GM12875 (cell line): ENCODE data around the gene DR1.

Experiments
- H3K4me3 ChIP-seq: one replicate; pipeline ENCODE4 v1.5.1; 2011; ENCODE audit warnings: low read depth, low read length, control low read depth
- TF ChIP-seq, protein P1 (sequence below): IDR thresholded peaks from 2 replicates; pipeline ENCODE4 v1.5.1; 2011; ENCODE audit warnings: low read depth, mild to moderate bottlenecking, control low read depth, inconsistent platforms, low read length, moderate library complexity, borderline replicate concordance; ENCODE audit not compliant: insufficient read depth

DR1 gene

DNA sequence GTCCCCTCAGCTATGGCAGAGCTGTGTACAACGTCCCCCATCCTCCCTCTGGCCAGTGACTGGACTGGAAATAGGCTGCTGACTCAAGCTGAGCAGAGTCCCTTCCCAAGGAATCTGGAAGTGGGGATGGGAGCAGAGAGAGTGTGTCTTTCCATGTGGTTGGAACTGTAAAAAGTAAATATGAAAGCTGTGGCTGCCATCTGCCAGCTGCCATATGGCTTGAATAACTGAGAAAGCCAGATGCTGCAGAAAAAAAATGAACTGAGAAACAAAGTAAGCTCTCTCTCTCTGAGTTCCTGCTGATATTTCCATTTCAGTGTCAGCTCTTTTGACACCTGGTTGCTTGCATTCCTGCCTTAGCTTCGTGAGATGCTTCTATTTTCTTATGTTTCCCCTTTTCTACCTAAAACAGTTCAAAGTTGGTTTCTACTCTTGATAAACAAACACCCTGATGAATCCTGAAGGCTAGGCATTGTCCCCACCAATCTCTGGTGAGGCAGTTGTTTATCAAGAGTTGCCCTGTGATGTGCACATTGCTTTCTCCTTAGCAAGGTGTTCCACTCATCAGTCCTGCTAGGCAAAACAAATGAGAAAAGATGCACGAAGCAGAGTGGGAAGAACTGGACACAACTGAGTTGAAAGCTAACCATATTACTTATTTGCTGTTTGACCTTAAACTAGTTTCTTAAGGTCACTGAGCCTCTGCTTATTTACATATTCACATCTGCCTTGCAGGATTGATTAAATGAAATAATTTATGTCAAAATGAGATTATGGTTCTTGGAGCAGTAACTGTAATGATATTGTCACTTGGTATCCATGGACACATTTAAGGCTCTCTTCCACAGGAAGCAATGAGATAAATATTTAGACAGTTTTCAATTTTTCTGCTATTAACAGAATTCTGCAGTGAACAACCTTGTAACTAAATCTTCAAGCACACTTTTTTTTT, 16.6 kb upstream of the DR1 start:
- H3K4me3 ChIP-seq = no peak overlapping the region
- TF ChIP-seq, protein P1, sequence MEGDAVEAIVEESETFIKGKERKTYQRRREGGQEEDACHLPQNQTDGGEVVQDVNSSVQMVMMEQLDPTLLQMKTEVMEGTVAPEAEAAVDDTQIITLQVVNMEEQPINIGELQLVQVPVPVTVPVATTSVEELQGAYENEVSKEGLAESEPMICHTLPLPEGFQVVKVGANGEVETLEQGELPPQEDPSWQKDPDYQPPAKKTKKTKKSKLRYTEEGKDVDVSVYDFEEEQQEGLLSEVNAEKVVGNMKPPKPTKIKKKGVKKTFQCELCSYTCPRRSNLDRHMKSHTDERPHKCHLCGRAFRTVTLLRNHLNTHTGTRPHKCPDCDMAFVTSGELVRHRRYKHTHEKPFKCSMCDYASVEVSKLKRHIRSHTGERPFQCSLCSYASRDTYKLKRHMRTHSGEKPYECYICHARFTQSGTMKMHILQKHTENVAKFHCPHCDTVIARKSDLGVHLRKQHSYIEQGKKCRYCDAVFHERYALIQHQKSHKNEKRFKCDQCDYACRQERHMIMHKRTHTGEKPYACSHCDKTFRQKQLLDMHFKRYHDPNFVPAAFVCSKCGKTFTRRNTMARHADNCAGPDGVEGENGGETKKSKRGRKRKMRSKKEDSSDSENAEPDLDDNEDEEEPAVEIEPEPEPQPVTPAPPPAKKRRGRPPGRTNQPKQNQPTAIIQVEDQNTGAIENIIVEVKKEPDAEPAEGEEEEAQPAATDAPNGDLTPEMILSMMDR = no peak

DNA sequence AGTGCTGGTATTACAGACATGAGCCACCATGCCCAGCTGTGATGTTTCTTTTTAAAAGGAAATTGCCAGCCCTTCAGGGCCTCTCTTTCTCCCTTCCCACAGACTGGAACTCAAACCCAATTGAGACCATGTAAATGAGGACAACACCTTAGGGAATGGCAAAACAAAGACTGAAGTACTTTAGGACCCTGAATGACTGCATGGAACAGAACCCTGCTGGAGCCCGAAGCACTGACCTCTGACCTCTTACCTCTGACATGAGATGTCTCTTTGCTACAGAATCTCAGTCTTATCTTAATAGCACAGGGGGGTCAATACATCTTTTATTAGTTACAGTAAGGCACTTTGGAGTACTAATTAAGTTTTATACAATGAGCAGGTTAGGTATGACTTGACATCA, 15.5 kb upstream of the DR1 start:
- TF ChIP-seq, protein P1 = no peak
- H3K4me3 ChIP-seq = no peak overlapping the region

DNA sequence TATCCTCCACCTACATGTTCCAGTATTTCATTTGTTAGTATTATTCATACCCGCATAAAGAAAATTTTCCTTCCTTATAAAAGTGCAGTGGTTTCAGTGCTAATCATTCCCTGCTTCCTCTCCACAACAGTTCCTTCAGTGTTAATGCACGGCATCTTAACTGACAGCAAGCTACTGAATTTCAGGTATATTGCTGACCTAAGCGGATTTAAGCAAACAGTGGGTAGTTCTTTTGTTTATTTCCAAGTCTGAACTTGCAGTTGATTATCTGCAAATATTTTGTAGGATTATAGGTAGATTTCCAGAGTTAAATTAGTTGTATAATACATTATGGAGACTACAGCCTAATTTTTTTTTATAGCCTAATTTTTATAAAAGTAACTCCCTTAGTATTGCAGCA, 15.1 kb upstream of the DR1 start:
- TF ChIP-seq, protein P1 = no peak
- no peak overlapping the region for H3K4me3 ChIP-seq

DNA sequence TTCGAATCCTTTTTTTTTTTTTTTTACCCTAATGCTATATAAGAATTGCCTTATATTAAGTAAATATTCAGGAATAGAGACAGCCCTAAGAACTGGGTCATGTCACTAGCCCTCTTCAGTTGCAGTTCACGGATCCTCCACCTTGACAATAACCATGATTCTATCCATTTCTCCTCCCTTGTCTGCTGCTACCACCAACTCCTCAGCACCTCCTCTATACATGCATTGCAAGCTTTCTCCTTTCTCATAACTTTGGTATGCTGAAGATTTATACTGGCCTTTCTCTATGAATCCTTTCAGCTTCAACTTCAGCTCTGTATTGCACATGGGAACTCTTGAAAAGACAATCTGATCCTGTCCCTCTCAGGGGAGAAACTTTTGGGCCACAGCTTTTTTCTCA, 14.3 kb upstream of the DR1 start:
- TF ChIP-seq, protein P1 = no peak
- no peak overlapping the region for H3K4me3 ChIP-seq

DNA sequence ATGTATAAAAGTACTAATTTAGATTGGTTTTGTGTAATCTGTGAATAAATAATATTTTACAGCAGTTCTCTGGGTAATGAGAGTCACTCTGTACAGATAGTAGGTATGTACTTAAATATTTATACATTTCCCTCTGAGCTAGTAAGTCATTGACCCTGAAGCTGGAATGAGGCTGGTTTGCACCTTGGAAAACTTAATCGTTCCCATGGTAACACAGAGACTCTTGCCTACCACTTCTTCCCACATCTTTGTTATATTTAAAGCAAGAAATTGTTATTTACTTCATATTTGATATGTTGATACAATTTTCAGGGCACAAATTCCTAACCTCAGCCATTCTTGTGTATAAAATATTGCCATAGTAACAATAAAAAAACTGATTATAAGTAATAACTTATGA, 13.3 kb upstream of the DR1 start:
- TF ChIP-seq, protein P1 = no peak
- H3K4me3 ChIP-seq = no peak overlapping the region

DNA sequence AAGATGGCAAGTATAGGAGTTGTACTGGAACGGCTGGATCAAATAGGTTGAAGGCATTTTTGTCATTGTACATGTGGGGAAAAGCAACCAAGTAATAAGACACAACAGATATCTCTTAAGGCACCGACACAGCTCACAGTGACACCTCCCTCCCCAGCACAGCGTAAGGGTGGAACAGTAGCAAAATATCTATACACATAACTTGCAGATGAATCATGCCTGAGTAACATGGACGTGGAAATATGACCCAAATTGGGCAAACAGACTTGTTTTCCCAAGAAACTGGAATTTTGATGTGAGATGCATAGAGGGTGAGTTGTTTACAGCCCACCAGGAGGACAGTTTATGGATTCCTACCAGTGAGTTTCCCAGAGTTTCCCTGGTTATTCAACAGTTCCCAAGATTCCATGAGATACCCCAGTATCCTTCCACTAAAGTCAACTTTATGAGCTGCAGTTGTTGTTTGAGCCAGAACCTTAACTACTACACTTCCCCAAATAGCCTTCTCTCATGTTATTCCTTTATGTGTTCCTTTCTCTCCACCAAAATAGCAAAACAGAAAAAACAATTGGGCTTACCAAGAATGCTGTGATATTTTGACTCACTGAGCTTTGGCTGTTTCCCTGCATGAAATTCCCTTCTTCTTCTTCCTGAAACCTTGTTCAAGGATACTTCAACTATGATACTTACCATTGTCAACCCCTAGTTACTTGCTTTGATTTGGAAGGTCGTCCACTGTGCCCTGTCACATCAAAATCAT, 7.1 kb upstream of the DR1 start:
- TF ChIP-seq, protein P1 = no peak
- H3K4me3 ChIP-seq = no peak overlapping the region
